Stimulated activated CD4-positive, alpha-beta T cell treated with anti-CD3 and anti-CD28 coated beads, Interleukin-2, amount 100 ng/mL, for 48 hours (primary cell): ENCODE data around the gene NCF4.

Experiments
- DNase-seq, 2 donors: peaks; one replicate each; pipeline ENCODE4 v3.0.0-alpha.2; 2020

NCF4 gene

GRCh38 chr22:36924151-36924698 is 63.4 kb downstream of the NCF4 start:
- no peak for DNase-seq

GRCh38 chr22:36925388-36926290 is 64.8 kb downstream of the NCF4 start:
- no peak for DNase-seq

DNA sequence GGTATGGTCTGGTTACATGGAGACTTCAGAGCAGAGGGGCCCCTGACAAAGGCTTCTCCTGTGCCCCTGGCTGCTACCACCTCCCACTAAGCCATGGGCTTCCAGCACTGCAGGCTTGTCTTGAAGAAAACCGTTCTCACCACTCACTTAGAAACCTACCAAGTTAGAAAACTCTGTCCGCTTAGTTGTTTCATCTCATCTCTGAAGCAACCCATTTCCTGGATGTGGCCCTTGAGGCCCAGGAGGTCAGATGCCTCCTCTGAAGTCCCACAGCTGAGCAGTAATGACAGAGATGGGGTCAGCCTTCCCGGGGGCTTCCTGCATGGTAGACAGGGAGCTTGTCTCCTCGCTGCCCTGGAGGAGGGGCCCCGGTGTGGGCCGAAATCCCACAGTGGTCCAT is 65.5 kb downstream of the NCF4 start:
- DNase-seq = no peak

DNA sequence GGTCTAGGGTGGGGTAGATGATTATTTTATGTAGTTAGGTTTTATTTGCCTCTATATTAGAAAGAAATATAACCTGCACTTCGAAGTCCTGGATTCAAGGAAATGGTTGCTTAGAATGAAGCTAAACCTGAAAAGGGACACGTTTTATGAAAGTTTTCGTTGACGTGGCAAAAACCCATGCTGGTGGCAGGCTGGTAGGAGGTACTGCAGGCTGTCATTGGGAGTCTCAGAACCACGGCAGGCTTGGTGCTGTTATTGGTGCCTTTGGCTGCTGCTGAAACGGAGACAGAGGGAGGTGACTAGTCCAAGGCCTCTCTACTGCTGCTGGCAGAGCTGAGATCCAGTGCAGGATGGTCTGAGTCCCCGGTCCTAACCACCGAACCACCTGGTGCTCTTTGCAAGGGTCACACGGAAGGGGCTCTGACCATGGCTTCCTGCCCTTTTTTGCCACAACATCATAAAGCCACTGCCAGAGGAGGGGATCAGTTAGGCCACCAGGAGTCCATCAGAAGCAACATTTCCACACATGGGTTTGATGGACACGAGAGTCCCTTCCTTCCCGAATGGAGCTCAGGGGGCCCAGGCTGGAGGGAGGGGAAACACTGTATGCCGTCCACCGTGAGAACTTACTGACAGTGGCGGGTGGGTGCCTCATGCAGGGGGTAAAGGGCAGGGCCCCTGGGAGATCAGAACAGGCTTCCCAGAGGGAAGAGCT is 66.1 kb downstream of the NCF4 start:
- no peak for DNase-seq
